Mammary epithelial cell (primary cell): ENCODE data around the gene EPC2.

Experiments
- EZH2 ChIP-seq: IDR thresholded peaks from 2 replicates; pipeline ENCODE4 v1.6.1; 2012; ENCODE audit warnings: low read length, inconsistent platforms, borderline replicate concordance
- TF ChIP-seq, protein P1 (sequence below), 2 donors: IDR thresholded peaks in 1 of 2; conservative IDR thresholded peaks in 1 of 2; 2 replicates each; pipeline ENCODE4 v1.5.1; 2011 to 2012; ENCODE audit warnings: inconsistent platforms in 2 of 2, low read length in 2 of 2, mild to moderate bottlenecking in 2 of 2, control low read depth in 1 of 2, low read depth in 1 of 2; ENCODE audit not compliant: insufficient read depth in 1 of 2; ENCODE audit errors: extremely low read depth in 1 of 2

- TF ChIP-seq, protein P1, sequence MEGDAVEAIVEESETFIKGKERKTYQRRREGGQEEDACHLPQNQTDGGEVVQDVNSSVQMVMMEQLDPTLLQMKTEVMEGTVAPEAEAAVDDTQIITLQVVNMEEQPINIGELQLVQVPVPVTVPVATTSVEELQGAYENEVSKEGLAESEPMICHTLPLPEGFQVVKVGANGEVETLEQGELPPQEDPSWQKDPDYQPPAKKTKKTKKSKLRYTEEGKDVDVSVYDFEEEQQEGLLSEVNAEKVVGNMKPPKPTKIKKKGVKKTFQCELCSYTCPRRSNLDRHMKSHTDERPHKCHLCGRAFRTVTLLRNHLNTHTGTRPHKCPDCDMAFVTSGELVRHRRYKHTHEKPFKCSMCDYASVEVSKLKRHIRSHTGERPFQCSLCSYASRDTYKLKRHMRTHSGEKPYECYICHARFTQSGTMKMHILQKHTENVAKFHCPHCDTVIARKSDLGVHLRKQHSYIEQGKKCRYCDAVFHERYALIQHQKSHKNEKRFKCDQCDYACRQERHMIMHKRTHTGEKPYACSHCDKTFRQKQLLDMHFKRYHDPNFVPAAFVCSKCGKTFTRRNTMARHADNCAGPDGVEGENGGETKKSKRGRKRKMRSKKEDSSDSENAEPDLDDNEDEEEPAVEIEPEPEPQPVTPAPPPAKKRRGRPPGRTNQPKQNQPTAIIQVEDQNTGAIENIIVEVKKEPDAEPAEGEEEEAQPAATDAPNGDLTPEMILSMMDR (conservative IDR thresholded peaks at IDR 0.05 in 1 of 2, IDR thresholded peaks at IDR 0.05 in 1 of 2; ENCODE audit: extremely low read depth in 1 of 2, insufficient read depth in 1 of 2, low read depth in 1 of 2, low read length in 2 of 2): no peak
- TF ChIP-seq EZH2: no peak
These were observed 48.5 kb upstream of the EPC2 start for GRCh38 chr2:148596018-148596417.
